LNCaP clone FGC (cell line): Measurements from ENCODE around the gene PRKG1.

Experiments
- DNase-seq: peaks from one replicate; pipeline ENCODE4 v3.0.0-alpha.2; 2011; ENCODE audit warnings: low read depth
- H3K4me3 ChIP-seq: 2 replicates; pipeline ENCODE4 v1.5.1; 2011; ENCODE audit warnings: mild to moderate bottlenecking, low read depth, low read length, control low read depth
- CTCF ChIP-seq: IDR thresholded peaks from 2 replicates; pipeline ENCODE4 v1.5.1; 2012; ENCODE audit warnings: mild to moderate bottlenecking; ENCODE audit not compliant: control insufficient read depth, insufficient read depth; ENCODE audit errors: extremely low read depth

Gene PRKG1

GRCh38 chr10:52312942-52313255 is 1238.6 kb downstream of the PRKG1 start:
- no peak for TF ChIP-seq CTCF
- H3K4me3 ChIP-seq = no peak overlapping the region

GRCh38 chr10:52313256-52313932 is 1239.1 kb downstream of the PRKG1 start:
- no peak for TF ChIP-seq CTCF
- DNase-seq = no peak
- no peak overlapping the region for H3K4me3 ChIP-seq

More at GRCh38 chr10:52312942-52313255, 1238.6 kb downstream of the PRKG1 start:
- no peak for DNase-seq

GRCh38 chr10:52313933-52314821 is 1239.9 kb downstream of the PRKG1 start, which contains the start of gene DKK1:
Gene DKK1, plus strand, starts transcription at chr10:52314281. Its CDS starts 154 bp downstream, at chr10:52314435.
- no peak within 1 kb of the TSS for H3K4me3 ChIP-seq
- DNase-seq = no peak
- TF ChIP-seq CTCF = peak; percentile 48; the same call in 1 of the 2 replicates

GRCh38 chr10:52314822-52315552 is 1240.7 kb downstream of the PRKG1 start:
- H3K4me3 ChIP-seq = no peak overlapping the region
- TF ChIP-seq CTCF = no peak
- DNase-seq = no peak

GRCh38 chr10:52316001-52316400 is 1241.7 kb downstream of the PRKG1 start:
- TF ChIP-seq CTCF = no peak
- H3K4me3 ChIP-seq = no peak overlapping the region
- no peak for DNase-seq

- no peak overlapping the region for H3K4me3 ChIP-seq
- DNase-seq = no peak
- TF ChIP-seq CTCF = no peak
Observed at GRCh38 chr10:52316500-52316899, 1242.2 kb downstream of the PRKG1 start.
